HG03025 (cell line): ENCODE measurements around the gene ADRA2B.
"Not testable (repeated sequence)": the region's sequence is repeated elsewhere in the genome, so short reads cannot be mapped to it uniquely, and the experiment has no call there.

Source experiments
- ATAC-seq: cut with Tn5 transposase; IDR thresholded peaks from one replicate; pipeline ENCODE4 v1.9.1; 2021; ENCODE audit warnings: mild to moderate bottlenecking, moderate library complexity; ENCODE audit not compliant: unreplicated experiment, low FRiP score

ADRA2B gene

DNA sequence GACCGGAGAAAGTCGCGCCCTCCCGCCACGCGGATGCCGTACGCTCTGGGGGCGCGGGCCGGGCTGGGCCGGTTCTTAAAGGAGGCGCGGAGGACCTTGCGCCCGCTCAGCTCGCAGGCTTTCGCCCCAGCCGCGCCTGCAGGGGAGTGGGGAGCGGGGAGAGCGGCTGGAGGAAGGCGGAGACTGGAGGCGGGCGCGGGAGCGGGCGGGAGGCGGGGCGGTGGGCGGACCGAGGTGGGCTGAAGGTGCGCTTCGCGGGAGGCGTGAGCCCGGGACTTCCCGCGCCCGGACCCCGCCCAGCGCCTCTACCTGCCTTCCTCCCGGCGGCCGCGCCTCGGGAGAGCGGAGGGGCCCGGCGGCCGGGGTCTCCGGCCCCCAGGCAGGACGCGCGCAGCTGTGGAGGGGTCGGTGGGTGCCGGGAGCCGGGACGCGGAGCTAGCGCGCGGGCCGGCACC lies at the start of gene ADRA2B:
TSS of gene ADRA2B (minus strand) at position 148 of the 455 bp plus-strand sequence. CDS start 422 bp downstream, outside the sequence.
- ATAC-seq, result peak; percentile 36

DNA sequence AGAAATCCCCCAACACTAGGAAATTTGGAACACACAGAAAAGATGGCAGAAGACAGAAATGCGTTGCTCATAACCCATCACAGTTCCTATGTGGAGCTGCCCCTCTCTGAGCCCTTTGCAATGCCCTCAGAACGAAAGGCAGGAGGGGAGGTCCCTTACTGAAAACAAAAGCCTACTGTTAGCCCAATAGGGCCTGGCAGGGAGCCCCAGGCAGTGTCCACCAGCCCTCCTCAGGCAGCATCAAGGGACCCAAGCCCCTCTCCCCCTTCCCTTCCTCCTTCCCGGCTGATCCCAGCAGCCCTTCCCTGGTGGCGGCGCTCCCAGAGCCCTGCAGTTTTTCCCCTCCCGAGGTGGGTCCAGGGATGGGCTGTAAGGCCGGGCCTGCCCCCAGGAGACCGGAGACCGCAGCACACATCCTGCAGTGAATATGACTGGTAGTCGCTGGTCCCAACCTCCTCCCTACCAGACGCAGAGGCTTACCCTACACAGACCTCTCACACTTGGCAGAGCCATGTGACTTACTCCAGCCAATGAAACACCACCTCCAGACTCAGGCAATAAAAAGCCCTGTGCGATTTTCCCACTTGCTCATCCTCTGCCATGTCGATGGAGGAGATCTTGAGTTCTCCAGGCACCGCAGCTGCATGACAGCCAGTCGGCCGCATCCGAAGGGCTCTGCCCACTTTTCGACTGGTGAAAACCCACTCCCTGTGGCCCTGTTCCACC lies 48.3 kb upstream of the ADRA2B start:
- peak; percentile 64 for ATAC-seq

DNA sequence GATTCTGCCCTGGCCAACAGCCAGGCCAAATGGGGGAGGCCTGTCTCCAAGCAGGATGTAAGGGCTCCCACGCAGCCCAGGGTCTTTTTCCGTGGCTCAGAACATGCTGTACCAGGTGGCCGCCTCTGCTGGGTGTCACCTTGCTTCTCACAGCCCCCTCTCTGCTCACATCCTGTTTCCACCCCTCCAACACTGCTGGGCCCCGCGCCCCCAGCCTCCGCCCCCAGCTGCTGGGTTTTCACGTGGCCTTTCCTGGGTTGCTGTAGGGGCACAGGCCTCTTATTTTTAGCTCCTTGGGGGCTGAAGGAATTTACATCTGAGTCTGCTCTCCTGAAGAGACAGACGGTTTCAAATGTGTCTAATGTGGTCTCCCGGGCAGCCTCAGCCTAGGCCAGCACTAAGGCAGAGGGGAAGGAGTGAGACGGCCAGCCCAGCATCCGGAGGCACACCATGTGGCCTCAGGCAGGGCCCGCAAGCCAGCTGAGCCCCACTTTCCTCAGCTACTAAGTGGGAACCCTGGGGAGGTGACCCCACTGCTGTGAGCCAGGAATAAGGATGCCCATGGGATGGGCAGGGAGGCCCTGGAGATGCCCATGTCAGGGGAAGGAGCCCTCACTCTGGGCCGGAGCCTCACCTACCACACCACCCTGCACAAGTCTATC lies 47.5 kb upstream of the ADRA2B start:
- peak; percentile 48 for ATAC-seq

DNA sequence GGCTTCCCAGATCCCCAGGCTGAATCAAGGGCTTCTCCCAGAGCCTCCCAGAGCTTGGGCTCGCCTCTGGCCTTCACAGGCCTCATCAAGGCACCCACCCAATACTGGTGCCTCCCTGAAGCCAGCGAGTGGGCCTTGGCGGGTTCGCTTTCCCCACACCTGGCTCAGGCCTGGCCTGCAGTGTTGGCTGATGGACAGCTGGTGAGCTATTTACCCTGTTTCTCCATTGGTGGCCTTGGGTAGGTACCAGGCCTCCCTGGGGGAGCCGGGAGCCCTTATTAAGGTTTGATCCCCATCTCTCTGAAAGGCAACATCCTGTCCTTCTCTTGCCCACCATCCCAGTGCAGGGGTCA lies 47.0 kb upstream of the ADRA2B start:
- peak; percentile 13 for ATAC-seq

DNA sequence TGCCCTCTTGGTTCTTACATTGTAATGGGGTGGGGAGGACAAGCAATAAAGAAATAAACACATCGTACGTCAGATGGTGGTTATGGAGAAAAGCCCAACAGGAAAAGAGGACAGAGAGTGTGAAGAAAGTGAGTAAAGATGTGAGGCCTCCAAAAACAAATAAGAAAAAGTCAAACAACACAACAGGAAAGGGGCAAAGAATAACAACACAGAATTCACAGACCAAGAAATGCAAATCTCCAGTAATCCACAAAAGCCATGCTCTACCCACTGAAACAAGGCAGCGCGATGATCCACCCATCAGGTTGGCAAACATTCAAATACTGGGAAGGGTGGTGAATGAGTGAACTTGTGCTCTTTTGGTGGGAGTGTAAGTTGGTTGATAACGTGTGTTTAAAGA lies 45.5 kb upstream of the ADRA2B start:
- no peak for ATAC-seq

DNA sequence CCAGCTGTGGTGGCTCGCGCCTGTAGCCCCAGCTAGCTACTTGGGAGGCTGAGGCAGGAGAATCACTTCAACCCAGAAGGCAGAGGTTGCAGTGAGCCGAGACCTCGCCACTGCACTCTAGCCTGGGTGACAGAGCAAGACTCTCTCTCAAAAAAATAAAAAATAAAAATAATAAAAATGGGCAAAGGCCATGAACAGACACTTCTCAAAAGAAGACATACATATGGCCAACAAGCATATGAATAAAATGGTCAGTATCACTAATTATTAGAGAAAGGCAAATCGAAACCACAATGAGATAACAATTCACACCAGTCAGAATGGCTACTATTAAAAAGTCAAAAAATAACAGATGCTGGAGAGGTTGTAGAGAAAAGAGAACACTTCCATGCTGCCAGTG lies 44.0 kb upstream of the ADRA2B start:
- not testable (repeated sequence) for ATAC-seq

DNA sequence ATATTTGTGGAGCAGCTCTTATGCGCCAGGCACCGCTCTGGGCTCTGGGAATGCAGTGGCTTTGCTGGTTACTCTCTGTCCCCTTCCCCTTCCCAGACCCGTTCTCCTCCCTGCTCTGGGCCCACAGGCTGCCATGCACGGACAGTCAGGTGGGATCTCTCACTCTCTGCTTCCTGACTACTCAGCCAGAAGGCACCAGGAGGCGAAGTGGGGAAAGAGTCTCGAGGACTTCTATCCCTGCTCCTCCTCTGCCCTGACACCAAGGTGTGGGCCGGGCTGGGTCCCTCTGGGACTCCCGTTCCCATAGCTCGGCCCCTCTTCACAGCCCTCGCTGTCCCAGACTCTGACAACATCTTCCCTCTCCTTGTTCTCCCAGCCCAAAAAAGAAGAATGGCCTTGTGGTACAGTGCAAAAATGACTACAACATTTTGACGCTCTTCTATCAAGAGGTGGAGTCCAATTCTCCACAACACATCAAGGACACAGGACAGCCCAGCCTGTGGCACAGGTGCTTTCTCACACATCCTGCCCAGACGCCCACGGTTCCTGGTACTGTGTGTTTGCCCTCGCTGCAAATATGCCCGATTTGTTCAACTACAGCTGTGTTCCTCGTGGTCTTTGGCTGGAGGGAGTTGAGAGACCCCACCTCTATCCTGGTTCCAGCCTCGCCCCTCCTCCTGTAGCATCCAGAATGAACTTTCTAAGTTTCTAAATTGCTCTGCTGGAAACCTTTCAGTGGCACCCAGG lies 42.9 kb upstream of the ADRA2B start:
- ATAC-seq, result no peak

DNA sequence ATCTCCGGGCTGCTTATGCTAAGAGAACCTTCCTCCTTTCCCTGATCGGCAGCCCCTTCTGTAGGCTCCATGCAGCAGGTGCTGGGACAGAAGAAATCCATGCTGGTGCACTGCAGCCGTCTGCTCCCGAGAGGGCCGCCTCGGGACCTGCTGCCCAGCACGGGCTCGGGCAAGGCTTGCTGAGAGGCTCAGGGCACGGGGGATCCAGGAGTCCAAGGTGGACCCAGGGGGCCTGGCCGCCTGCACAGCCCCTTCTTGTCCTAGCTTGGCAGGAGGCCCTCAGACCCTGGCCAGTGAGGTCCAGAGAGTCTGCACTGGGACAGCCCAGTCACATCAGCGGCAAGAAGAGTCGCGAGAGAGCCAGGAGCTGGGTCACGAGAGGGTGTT lies 42.2 kb upstream of the ADRA2B start:
- ATAC-seq, result no peak

DNA sequence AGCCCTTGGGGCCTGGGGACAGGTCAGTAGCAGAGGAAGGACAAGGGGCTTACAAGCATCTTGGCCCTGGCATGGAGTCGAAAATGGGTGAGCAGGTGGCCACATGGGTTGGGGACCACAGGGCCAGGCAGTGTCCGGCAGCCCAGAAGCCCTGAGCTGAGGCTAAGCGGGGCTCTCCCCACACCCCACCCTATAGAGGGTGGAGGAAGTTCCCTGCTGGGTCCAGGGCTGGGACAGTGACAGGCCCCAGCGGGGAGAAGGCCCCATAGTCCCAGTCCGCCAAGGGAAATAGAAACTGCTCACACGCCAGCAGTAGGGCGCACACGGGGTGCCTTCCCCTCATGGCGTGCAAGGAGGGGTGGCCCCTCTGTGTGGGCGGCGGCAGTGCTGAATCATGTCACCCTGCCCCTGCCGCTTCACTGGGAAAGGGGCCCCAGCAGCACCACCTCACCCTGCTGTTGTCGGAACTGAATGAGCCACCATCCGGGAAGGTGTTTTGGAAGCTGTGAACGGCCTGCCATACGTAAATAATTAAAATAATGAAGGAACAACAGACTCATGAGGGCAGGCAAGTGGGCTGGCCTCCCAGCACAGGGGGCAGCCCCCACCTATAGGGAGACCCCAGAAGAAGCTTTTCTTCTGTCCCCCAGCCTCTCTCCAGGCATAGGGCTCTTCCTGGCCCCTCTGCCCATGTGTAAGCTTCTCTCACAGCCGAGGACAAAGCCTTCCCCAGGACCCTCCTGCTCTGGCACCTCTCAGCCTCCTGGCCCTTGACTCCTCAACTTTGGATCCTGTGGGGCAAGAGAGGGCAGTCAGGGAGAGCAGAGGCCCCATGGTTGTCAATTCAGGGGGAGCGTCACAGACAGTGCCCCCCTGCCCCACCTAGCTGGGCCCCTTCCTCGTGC lies 41.5 kb upstream of the ADRA2B start:
- peak; percentile 42 for ATAC-seq

DNA sequence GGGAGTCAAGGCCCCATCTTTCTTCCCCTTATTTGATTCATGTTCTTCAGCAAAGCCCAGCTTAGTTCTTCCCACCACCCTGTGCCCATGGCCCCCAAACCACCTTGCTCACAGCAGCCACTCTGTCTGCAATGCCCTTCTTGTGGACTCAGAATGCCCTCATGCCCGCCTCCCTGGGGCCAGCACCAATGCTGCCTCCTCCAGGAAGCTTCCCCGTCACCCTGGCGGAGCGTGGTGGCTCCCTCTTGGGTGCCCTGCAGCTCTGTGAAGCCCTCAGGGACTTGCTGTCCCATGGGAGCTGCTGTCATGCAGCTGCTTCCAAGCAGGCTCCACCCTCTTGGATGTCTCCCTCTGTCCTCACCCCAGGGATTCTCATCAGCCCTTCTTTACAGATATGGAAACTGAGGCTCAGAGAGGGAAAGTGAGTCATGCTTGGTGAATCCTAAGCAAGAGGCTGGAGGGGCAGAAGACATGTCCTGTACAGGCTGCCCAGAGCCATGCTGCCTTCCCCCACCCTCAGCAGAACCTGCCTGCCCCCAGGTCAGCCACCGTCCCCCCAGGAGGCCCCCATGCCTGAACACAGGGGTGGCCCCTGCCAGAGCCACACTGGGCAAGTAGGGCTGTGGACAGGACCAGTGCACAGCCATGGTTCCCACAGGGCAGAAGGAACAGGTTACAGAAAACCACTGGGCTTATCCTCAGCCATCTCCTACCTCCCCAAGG lies 40.7 kb upstream of the ADRA2B start:
- ATAC-seq, result peak; percentile 17

DNA sequence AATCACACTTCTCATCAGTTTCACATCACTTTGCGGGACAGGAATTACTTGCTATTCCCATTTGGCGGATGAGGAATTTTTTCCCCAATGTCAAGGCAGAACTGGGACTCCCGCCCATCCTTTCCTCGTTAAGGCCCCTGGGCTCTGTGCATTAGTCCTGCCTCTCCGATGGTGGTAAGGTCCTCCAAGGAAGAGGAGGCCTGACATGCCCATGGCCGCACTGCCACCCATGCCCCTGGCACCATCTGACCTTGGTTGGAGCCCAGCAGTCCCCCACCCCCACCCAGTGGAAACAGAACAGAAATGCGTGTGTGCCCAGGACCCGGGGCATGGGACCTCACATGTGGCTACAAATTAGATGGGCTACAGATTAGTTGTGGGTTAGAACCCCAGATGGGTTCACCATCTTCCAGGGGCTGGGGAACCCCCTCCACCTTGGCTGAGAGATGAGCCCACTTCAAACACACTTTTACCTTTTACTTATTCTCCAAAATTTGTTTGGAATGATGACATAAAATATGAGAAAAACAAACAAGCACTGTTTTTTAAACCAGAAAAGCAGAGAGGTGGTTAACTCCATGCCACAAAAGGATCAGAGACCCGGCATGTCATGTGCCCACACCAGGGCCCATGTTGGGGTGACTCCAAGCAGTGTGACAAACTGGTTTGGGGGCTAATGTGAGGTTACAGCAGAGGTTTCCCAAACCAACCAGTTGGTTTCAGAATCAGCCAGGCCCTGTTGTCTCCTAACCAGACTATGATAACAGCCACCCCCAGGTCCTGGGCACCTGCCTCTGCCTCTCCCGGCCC lies 39.8 kb upstream of the ADRA2B start:
- no peak for ATAC-seq

DNA sequence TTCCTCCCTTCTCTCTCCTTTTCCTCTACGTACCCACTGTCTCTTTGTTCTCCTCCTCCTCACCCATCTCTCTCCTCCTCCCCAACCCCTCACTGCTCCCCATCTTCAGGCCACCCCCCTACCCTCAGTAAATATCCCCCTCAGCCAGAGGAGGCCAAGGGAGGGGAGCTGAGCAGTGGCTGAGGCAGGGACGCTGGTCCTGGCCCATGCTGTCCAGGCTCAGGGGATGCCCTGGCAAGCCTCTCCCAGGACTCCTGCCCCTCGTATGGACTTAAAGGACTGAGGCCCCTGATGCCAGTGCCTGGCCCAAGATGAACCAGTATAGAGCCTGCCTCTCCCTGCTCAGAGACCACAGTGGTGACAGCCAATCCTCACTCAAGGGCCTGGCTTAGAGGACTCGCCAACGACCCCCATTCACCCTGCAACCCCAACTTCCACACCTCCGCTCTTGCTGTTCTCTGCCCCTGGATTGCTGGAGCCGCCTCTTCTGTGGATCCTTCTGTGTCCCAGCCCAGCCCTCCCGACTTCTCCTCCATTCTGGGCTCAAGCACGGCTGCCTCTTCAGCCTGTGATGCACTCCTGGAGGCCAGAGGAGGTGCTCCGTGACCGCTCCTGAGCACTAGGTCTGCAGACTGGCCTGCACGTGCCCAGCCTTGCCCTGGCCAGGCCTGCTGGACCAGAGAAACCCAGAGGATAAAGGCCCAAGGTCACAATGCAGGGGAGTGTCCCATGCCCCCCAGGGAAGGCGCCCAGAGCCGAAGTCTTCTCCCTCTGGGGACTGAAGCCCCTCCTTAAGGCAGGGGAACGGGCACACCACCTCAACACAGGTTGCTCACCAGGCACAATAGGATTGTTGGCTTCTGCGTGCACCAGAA lies 38.4 kb upstream of the ADRA2B start:
- ATAC-seq, result no peak

DNA sequence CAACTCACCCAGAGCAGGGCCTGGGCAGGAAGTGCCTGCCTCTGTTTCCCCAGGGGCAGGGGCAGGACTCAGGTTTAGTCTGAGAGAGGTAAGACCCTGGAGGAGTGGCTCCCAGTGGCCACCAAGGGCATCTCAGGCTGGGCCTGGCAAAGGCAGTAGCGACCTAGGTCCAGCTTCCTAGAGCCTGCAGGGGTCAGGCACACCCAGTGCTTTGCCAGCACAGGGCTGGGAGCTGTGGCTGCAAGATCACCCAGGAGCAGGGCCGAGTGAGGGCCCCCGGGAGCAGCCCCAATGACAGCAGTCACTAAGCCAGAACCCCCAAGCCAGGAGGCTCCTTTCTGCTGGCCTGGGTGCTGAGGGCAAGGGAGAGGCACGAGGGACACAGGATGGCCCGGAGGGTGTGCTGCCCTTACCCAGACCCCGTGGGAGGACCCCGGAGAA lies 37.6 kb upstream of the ADRA2B start:
- no peak for ATAC-seq

DNA sequence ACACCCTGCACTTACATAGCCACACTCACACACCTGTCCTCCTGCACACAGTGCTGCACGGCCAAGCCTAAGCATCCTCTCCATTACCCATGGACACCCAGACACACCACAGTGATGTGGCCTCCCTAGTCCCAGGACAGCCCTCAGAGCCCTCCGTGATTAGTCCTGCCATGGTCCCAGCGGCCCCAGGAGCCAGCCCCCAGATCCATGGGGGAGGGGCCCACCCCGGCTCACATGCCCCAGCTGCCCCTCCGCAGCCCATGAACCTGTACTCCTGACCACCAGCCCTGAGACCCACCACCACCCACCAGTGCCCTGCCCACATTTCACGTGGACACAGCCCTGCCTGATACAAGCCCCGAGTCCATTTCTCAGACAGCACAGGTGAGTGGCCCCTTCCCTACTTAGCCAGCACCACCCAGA lies 36.9 kb upstream of the ADRA2B start:
- ATAC-seq, result no peak

DNA sequence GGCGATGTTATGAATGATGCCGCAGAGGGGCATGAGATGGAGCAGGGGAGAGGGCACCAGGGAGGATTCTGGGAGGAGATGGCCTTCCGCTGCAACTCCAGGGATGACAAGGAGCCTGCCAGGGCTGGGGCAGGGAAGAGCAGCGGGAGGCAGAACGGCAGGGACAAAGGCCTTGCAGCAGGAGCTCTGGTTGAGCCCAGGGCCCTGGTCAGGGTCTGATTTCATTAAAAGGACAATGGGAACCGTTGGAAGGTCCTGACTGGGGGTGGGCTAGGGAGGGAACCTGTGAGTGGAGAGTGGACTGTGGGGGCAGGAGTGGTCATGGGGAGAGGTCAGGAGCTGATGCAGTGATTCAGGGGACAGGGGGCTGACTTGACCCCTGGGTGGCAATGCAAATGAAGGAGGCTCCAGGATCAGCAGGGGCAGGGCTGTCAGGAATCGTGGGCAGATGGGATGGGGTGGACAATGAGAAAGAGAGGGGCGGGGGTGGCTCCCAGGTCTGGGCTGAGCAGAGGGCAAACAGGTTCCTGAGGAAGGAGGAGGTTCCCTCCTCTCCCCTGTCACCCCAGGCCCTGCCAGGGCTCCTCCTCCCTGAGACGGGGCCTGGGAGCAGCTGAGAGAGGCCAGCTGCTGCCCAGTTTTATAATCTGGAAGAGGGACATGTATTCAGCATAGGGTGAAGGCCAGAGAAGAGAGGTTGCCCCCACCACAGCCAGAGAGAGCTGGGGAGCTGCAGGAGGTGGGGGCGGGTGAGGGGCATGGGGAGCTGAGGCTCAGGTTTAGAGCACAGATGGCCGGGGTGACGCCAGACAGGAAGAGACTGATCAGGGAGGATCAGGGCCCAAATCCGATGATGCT lies 36.2 kb upstream of the ADRA2B start:
- ATAC-seq, result no peak

DNA sequence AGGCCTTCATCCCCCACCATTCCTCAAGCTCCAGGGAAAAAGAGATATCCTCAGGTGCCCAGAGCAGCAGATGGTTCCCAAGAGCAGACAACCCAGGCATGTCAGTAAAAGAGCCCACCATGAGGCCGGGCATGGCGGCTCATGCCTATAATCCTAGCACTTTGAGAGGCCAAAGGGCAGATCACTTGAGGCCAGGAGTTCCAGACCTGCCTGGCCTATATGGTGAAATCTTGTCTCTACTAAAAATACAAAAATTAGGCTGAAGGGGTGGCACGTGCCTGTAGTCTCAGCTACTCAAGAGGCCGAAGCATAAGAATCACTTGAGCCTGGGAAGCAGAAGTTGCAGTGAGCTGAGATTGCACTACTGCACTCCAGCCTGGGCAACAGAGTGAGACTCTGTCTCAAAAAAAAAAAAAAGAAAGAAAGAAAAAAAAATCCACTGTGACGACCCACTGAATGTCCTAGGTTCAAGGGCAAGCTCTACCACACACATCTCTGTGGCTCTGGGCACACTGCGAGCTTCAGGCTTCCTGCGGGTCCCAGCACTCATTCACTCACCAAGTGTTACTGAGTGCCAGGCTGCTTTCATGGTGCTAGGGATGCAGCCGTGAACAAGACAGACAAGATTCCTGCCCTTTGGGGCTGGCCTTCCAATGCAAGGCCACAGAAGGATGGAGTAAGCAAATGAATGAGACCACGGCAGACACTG lies 35.4 kb upstream of the ADRA2B start:
- ATAC-seq, result no peak
